ENCODE measurements around the gene NLE1.
"Not testable (repeated sequence)": the region's sequence is repeated elsewhere in the genome, so short reads cannot be mapped to it uniquely, and the experiment has no call there.

The NLE1 gene

DNA sequence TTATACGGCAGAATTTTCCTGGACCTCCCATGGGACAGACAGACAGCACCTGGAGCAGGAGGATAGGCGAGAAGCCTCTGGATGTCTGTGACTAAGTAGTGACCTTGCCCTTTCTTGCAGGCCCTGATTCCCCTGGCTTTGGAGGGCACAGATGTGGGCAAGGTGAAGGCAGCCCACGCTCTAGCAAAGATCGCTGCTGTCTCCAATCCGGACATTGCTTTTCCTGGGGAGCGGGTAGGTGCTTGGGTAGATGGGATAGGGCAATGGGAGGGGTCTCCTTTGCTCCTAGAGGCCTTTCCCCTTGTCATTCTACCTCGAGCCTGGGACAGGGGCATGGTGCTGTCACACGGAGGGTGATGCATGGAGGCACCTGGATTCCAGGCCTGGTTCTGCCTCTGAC, 34.8 kb upstream of the NLE1 start:
- no peaks in the 10 kb centered on the region for H3K27me3 ChIP-seq (ENCODE audit: low read length)
- no peak overlapping the region for H2AFZ ChIP-seq (ENCODE audit: low read depth, low read length, severe bottlenecking)
- no peaks in the 10 kb centered on the region for H3F3A ChIP-seq (ENCODE audit: insufficient read depth)
- no peak for TF ChIP-seq EZH2phosphoT487 (conservative IDR thresholded peaks at IDR 0.05; ENCODE audit: low read length)
- TF ChIP-seq, protein P1, sequence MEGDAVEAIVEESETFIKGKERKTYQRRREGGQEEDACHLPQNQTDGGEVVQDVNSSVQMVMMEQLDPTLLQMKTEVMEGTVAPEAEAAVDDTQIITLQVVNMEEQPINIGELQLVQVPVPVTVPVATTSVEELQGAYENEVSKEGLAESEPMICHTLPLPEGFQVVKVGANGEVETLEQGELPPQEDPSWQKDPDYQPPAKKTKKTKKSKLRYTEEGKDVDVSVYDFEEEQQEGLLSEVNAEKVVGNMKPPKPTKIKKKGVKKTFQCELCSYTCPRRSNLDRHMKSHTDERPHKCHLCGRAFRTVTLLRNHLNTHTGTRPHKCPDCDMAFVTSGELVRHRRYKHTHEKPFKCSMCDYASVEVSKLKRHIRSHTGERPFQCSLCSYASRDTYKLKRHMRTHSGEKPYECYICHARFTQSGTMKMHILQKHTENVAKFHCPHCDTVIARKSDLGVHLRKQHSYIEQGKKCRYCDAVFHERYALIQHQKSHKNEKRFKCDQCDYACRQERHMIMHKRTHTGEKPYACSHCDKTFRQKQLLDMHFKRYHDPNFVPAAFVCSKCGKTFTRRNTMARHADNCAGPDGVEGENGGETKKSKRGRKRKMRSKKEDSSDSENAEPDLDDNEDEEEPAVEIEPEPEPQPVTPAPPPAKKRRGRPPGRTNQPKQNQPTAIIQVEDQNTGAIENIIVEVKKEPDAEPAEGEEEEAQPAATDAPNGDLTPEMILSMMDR (IDR thresholded peaks at IDR 0.05; ENCODE audit: insufficient read depth, low read length, poor library complexity, severe bottlenecking): no peak
- no peaks in the 10 kb centered on the region for H3K36me3 ChIP-seq (ENCODE audit: low read length)
- no peak overlapping the region for H3K27ac ChIP-seq (ENCODE audit: low read depth, low read length)
- H4K20me1 ChIP-seq (ENCODE audit: low read depth, low read length): no peaks in the 10 kb centered on the region
- no peak overlapping the region for H3K9ac ChIP-seq (ENCODE audit: low read length)
- no peaks in the 10 kb centered on the region for H3K9me2 ChIP-seq (replicated peaks; ENCODE audit: insufficient read depth, low read length)
- no peak overlapping the region for H3K4me3 ChIP-seq (ENCODE audit: insufficient read depth, low read length, poor library complexity, severe bottlenecking)
- no peaks in the 10 kb centered on the region for H3K9me3 ChIP-seq (ENCODE audit: insufficient read depth, low read length)
- H3K79me2 ChIP-seq (ENCODE audit: insufficient read depth, low read length): no peaks in the 10 kb centered on the region
- H3K4me2 ChIP-seq (ENCODE audit: low read depth, low read length, poor library complexity, severe bottlenecking): no peak overlapping the region

DNA sequence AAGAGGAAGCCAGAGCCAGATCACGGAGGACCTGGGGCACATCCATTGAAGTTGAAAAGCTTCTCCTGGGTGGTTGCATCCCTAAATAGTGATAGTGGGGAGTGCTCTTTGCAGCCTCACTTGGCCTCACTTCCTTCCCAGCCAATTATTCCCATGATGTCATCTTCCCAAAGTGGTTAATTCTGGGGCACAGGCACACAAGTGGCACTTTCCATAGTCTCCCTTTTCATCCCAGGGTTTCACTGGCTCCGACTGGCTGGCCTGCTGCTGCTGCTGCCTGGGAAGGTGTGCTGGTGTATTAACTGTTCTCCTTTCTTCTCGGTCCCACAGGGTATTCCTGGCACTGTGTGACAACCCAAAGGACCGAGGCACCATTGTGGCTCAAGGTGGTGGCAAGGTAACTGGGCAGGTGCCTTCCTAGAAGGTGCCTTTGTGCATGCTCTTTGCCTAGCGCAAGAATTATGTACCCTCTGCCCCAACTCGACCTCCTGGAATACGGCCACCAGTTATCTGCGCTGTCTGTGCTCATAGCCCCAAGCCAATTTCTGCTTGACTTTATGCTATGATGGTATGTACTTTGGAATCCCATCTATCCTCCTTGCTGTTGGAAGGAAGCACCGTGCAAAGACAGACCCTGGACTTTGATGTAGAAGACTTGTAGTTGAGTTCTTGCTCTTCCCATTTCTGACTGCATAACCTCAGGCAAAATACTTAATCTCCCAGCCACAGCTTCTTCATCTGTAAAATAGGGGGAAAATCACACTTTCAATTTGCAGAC, 33.7 kb upstream of the NLE1 start:
- no peak overlapping the region for H3K27ac ChIP-seq (ENCODE audit: low read depth, low read length)
- no peak overlapping the region for H3K4me2 ChIP-seq (ENCODE audit: low read depth, low read length, poor library complexity, severe bottlenecking)
- no peaks in the 10 kb centered on the region for H3F3A ChIP-seq (ENCODE audit: insufficient read depth)
- no peak overlapping the region for H3K4me3 ChIP-seq (ENCODE audit: insufficient read depth, low read length, poor library complexity, severe bottlenecking)
- H3K9me2 ChIP-seq (replicated peaks; ENCODE audit: insufficient read depth, low read length): no peaks in the 10 kb centered on the region
- no peaks in the 10 kb centered on the region for H4K20me1 ChIP-seq (ENCODE audit: low read depth, low read length)
- H3K9me3 ChIP-seq (ENCODE audit: insufficient read depth, low read length): no peaks in the 10 kb centered on the region
- H3K36me3 ChIP-seq (ENCODE audit: low read length): no peaks in the 10 kb centered on the region
- TF ChIP-seq, protein P1 (IDR thresholded peaks at IDR 0.05; ENCODE audit: insufficient read depth, low read length, poor library complexity, severe bottlenecking): no peak
- no peaks in the 10 kb centered on the region for H3K79me2 ChIP-seq (ENCODE audit: insufficient read depth, low read length)
- H2AFZ ChIP-seq (ENCODE audit: low read depth, low read length, severe bottlenecking): no peak overlapping the region
- no peak overlapping the region for H3K9ac ChIP-seq (ENCODE audit: low read length)
- H3K27me3 ChIP-seq (ENCODE audit: low read length): no peaks in the 10 kb centered on the region

DNA sequence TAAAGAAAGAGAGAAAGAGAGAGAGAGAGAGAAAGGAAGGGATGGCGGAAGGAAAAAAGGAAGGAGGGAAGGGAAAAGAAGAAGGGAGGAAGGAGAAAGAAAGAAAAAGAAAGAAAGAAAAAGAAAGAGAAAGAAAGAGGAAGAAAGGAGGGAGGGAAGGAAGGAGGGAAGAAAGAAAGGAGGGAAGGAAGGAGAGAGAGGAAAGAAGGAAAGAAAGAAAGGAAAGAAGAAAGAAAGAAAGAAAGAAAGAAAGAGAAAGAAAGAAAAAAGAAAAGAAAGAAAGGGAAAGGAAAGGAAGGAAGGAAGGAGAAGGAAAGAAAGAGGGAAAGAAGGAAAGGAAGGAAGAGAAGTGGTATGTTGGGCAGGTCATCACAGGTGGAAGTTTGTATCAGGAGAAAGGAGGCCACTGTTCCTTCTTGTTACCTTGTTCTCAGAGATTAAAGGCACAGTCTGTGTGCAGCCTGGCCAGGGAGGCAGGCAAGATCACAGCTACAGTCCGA, 32.8 kb upstream of the NLE1 start:
- Histone ChIP-seq H3K4me3 (ENCODE audit: insufficient read depth, low read length, poor library complexity, severe bottlenecking) (no peak overlapping the region), H3K27me3 (ENCODE audit: low read length) (no peaks in the 10 kb centered on the region), H3K27ac (ENCODE audit: low read depth, low read length) (no peak overlapping the region), H3K9ac (ENCODE audit: low read length) (no peak overlapping the region), H3K4me2 (ENCODE audit: low read depth, low read length, poor library complexity, severe bottlenecking) (no peak overlapping the region), H4K20me1 (ENCODE audit: low read depth, low read length) (no peaks in the 10 kb centered on the region), H3K79me2 (ENCODE audit: insufficient read depth, low read length) (no peaks in the 10 kb centered on the region), H3F3A (ENCODE audit: insufficient read depth) (no peaks in the 10 kb centered on the region), H3K9me3 (ENCODE audit: insufficient read depth, low read length) (no peaks in the 10 kb centered on the region), H3K36me3 (ENCODE audit: low read length) (no peaks in the 10 kb centered on the region), H2AFZ (ENCODE audit: low read depth, low read length, severe bottlenecking) (no peak overlapping the region), H3K9me2 (replicated peaks; ENCODE audit: insufficient read depth, low read length) (no peaks in the 10 kb centered on the region)
- no peak for TF ChIP-seq EZH2phosphoT487 (conservative IDR thresholded peaks at IDR 0.05; ENCODE audit: low read length)

DNA sequence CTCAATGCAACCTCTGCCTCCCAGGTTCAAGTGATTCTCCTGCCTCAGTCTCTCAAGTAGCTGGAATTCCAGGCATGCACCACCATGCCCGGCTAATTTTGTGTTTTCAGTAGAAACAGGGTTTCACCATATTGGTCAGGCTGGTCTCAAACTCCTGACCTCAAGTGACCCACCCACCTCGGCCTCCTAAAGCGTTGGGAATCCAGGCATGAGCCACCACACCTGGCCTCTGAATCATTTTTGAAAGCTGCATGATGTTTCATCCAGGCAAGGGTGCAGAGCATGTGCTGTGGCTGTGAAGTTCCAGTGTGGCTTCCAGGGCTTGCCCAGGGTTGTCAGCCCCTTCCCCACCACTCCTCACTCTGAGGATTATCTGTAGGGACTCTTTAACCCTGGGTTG, 30.2 kb upstream of the NLE1 start:
- not testable (repeated sequence) for H4K20me1 ChIP-seq (ENCODE audit: low read depth, low read length); H3F3A ChIP-seq (ENCODE audit: insufficient read depth); H2AFZ ChIP-seq (ENCODE audit: low read depth, low read length, severe bottlenecking); H3K4me3 ChIP-seq (ENCODE audit: insufficient read depth, low read length, poor library complexity, severe bottlenecking); H3K79me2 ChIP-seq (ENCODE audit: insufficient read depth, low read length); H3K36me3 ChIP-seq (ENCODE audit: low read length); H3K9me2 ChIP-seq (replicated peaks; ENCODE audit: insufficient read depth, low read length); H3K4me2 ChIP-seq (ENCODE audit: low read depth, low read length, poor library complexity, severe bottlenecking); H3K9ac ChIP-seq (ENCODE audit: low read length); H3K27me3 ChIP-seq (ENCODE audit: low read length); H3K9me3 ChIP-seq (ENCODE audit: insufficient read depth, low read length); H3K27ac ChIP-seq (ENCODE audit: low read depth, low read length)

Data from SU-DHL-6 (cell line).